H9 (cell line): Measurements from ENCODE around the gene KAZN. TPM values are rescaled to one million over a fixed set of nuclear protein-coding genes. Genes with fewer than 3 reads are reported as not detected.

Experiments
- DNase-seq: peaks from one replicate; pipeline ENCODE4 v3.0.0-alpha.2; 2017
- H2AFZ ChIP-seq: one replicate; pipeline ENCODE4 v1.6.1; 2013; ENCODE audit warnings: mild to moderate bottlenecking, low read length, control low read depth, moderate library complexity
- H2AK5ac ChIP-seq: 2 replicates; pipeline ENCODE4 v1.6.1; 2013; ENCODE audit warnings: low read length, control low read depth, mixed read lengths; ENCODE audit not compliant: insufficient read length
- H2BK120ac ChIP-seq: one replicate; pipeline ENCODE4 v1.6.1; 2013; ENCODE audit warnings: low read depth, mild to moderate bottlenecking, low read length, control low read depth, inconsistent platforms; ENCODE audit not compliant: poor library complexity, severe bottlenecking
- H2BK12ac ChIP-seq: 2 replicates; pipeline ENCODE4 v1.6.1; 2013; ENCODE audit warnings: low read length, control low read depth, mixed read lengths, low read depth; ENCODE audit not compliant: insufficient read length
- H2BK15ac ChIP-seq: 2 replicates; pipeline ENCODE4 v1.6.1; 2013; ENCODE audit warnings: low read depth, low read length, control low read depth
- H2BK20ac ChIP-seq: one replicate; pipeline ENCODE4 v1.6.1; 2013; ENCODE audit warnings: low read depth, mild to moderate bottlenecking, low read length, control low read depth, inconsistent platforms; ENCODE audit not compliant: poor library complexity, severe bottlenecking
- H2BK5ac ChIP-seq: 2 replicates; pipeline ENCODE4 v1.6.1; 2013; ENCODE audit warnings: low read length, control low read depth, mixed read lengths; ENCODE audit not compliant: insufficient read length
- H3K14ac ChIP-seq: 2 replicates; pipeline ENCODE4 v1.6.1; 2013; ENCODE audit warnings: low read length, control low read depth; ENCODE audit not compliant: insufficient read depth
- H3K18ac ChIP-seq: 2 replicates; pipeline ENCODE4 v1.6.1; 2013; ENCODE audit warnings: low read depth, mild to moderate bottlenecking, mixed read lengths, low read length, control low read depth; ENCODE audit not compliant: insufficient read length
- H3K23ac ChIP-seq: 2 replicates; pipeline ENCODE4 v1.6.1; 2013; ENCODE audit warnings: low read length, control low read depth, mixed read lengths, low read depth; ENCODE audit not compliant: insufficient read length
- H3K23me2 ChIP-seq: 2 replicates; pipeline ENCODE4 v1.6.1; 2013; ENCODE audit warnings: low read depth, mild to moderate bottlenecking, mixed read lengths, low read length, control low read depth; ENCODE audit not compliant: insufficient read length, poor library complexity, severe bottlenecking
- H3K27ac ChIP-seq: 2 replicates; pipeline ENCODE4 v1.5.1; 2013; ENCODE audit warnings: low read length, control low read depth, mixed read lengths, low read depth; ENCODE audit not compliant: insufficient read length
- H3K27me3 ChIP-seq: 2 replicates; pipeline ENCODE4 v1.6.1; 2013; ENCODE audit warnings: low read length, control low read depth, inconsistent platforms; ENCODE audit not compliant: insufficient read depth
- H3K4ac ChIP-seq: 2 replicates; pipeline ENCODE4 v1.6.1; 2013; ENCODE audit warnings: low read depth, mild to moderate bottlenecking, control low read depth, inconsistent platforms, low read length, moderate library complexity
- H3K4me1 ChIP-seq: 2 replicates; pipeline ENCODE4 v1.6.1; 2013; ENCODE audit warnings: low read length, control low read depth, inconsistent platforms; ENCODE audit not compliant: insufficient read depth
- H3K4me2 ChIP-seq: 2 replicates; pipeline ENCODE4 v1.6.1; 2013; ENCODE audit warnings: low read length, control low read depth, mixed read lengths; ENCODE audit not compliant: insufficient read length, insufficient read depth
- H3K56ac ChIP-seq: 2 replicates; pipeline ENCODE4 v1.6.1; 2013; ENCODE audit warnings: low read depth, mild to moderate bottlenecking, mixed read lengths, low read length, control low read depth; ENCODE audit not compliant: insufficient read length
- H3K79me1 ChIP-seq: 2 replicates; pipeline ENCODE4 v1.6.1; 2013; ENCODE audit warnings: low read depth, mild to moderate bottlenecking, moderate library complexity, low read length, control low read depth, inconsistent platforms; ENCODE audit not compliant: insufficient read depth, poor library complexity, severe bottlenecking
- H3K79me2 ChIP-seq: 2 replicates; pipeline ENCODE4 v1.6.1; 2013; ENCODE audit warnings: low read length, control low read depth, inconsistent platforms; ENCODE audit not compliant: insufficient read depth
- H3K9ac ChIP-seq: 2 replicates; pipeline ENCODE4 v1.6.1; 2013; ENCODE audit warnings: low read length, control low read depth, mixed read lengths; ENCODE audit not compliant: insufficient read length; ENCODE audit errors: extremely low read depth
- H3K9me3 ChIP-seq: one replicate; pipeline ENCODE4 v1.6.1; 2013; ENCODE audit warnings: low read depth, low read length, inconsistent platforms; ENCODE audit not compliant: control insufficient read depth
- H3T11ph ChIP-seq: one replicate; pipeline ENCODE4 v1.6.1; 2013; ENCODE audit warnings: mild to moderate bottlenecking, low read length, control low read depth, inconsistent platforms
- H4K20me1 ChIP-seq: one replicate; pipeline ENCODE4 v1.6.1; 2013; ENCODE audit not compliant: control insufficient read depth, insufficient read length, insufficient read depth
- H4K5ac ChIP-seq: 2 replicates; pipeline ENCODE4 v1.6.1; 2013; ENCODE audit warnings: low read depth, mild to moderate bottlenecking, mixed read lengths, low read length, control low read depth; ENCODE audit not compliant: insufficient read length
- H4K8ac ChIP-seq: replicated peaks from 2 replicates; pipeline ENCODE4 v1.6.1; 2013; ENCODE audit warnings: low read length, control low read depth, mixed read lengths, low read depth; ENCODE audit not compliant: insufficient read length
- H4K91ac ChIP-seq: 2 replicates; pipeline ENCODE4 v1.6.1; 2013; ENCODE audit warnings: low read depth, mild to moderate bottlenecking, moderate library complexity, mixed read lengths, low read length, control low read depth; ENCODE audit not compliant: insufficient read length
- H3K27ac Mint-ChIP-seq, 3 experiments: 2 replicates in 2 of 3; 3 replicates in 1 of 3; pipeline ENCODE4 v1.8.0; 2020 to 2021; ENCODE audit warnings: mixed read lengths in 3 of 3, mild to moderate bottlenecking in 1 of 3, moderate library complexity in 1 of 3
- H3K27me3 Mint-ChIP-seq: 2 replicates; pipeline ENCODE4 v1.8.0; 2021; ENCODE audit warnings: low read depth, mild to moderate bottlenecking, moderate library complexity, mixed read lengths
- H3K36me3 Mint-ChIP-seq, 3 experiments: 2 replicates in 2 of 3; 3 replicates in 1 of 3; pipeline ENCODE4 v1.8.0; 2020 to 2021; ENCODE audit warnings: low read depth in 3 of 3, mixed read lengths in 3 of 3; ENCODE audit not compliant: insufficient read depth in 1 of 3
- H3K4me1 Mint-ChIP-seq, 2 experiments: 2 replicates each; pipeline ENCODE4 v1.8.0; 2020; ENCODE audit warnings: mixed read lengths in 2 of 2
- H3K4me3 Mint-ChIP-seq, 2 experiments: 2 replicates in 1 of 2; 3 replicates in 1 of 2; pipeline ENCODE4 v1.8.0; 2020 to 2021; ENCODE audit warnings: mild to moderate bottlenecking in 2 of 2, mixed read lengths in 2 of 2, moderate library complexity in 1 of 2
- H3K9me3 Mint-ChIP-seq, 2 experiments: 2 replicates in 1 of 2; 3 replicates in 1 of 2; pipeline ENCODE4 v1.8.0; 2020; ENCODE audit warnings: mild to moderate bottlenecking in 2 of 2, mixed read lengths in 2 of 2, moderate library complexity in 1 of 2
- CTCF ChIP-seq: fragments of 200-600 bp; sonication (generic); conservative IDR thresholded peaks from 3 replicates; pipeline ENCODE4 v1.8.0; 2021; ENCODE audit warnings: antibody characterized with exemption, mild to moderate bottlenecking
- WGBS: extraction: QIAGEN DNeasy Blood & Tissue Kit; methylation state at CpG from one replicate; pipeline ENCODE4 v1.1.7; 2013; ENCODE audit warnings: missing lambda C conversion rate, low lambda C conversion rate, mixed read lengths; ENCODE audit not compliant: insufficient read length; ENCODE audit errors: extremely low coverage; 5-methylcytosine and 5-hydroxymethylcytosine counted together
- total RNA-seq: library from RNA; stranded (reverse); gene quantifications from 2 replicates; pipeline ENCODE4 v1.2.1, GENCODE V29; 2021

The KAZN gene
- total RNA-seq, 1 experiment from 2014 or later = 7.6 TPM

DNA sequence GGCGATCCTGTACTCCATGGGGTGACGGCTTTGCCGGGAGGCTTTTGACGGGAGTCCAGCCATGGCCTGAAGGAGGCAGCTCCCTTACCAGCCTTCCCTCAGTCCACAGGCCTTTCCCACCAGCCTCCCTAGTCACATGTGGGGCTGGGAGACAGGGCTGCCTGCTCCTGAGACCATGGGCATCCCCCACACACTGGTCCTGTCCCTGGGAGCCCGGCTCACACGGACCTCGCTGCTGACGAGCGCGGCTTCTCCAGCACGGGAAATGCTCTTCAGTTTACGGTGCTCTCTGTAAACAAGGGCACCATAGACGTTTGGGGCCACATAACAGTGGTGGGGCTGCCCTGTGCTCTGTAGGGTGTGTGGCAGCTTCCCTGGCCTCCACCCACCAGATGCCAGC lies 450.6 kb downstream of the KAZN start:
- H3K27me3 Mint-ChIP-seq = peaks cover 9% of the 10 kb centered on the region
- Histone ChIP-seq H3T11ph (no peak overlapping the region), H3K4me1 (no peaks in the 10 kb centered on the region; the same call in 1 of the 2 replicates), H2BK20ac (no peak overlapping the region), H2AFZ (no peak overlapping the region), H3K4ac (no peak overlapping the region), H3K18ac (no peak overlapping the region), H3K4me2 (no peak overlapping the region), H3K14ac (no peak overlapping the region), H3K9me3 (no peaks in the 10 kb centered on the region), H3K23me2 (no peaks in the 10 kb centered on the region), H4K20me1 (no peaks in the 10 kb centered on the region), H3K9ac (no peak overlapping the region), H2AK5ac (no peak overlapping the region), H2BK12ac (no peak overlapping the region), H4K5ac (no peak overlapping the region), H2BK5ac (no peak overlapping the region), H3K79me1 (no peaks in the 10 kb centered on the region), H4K8ac (no peak overlapping the region), H2BK120ac (no peak overlapping the region), H2BK15ac (no peak overlapping the region), H4K91ac (no peak overlapping the region), H3K23ac (no peak overlapping the region), H3K79me2 (no peaks in the 10 kb centered on the region), H3K56ac (no peak overlapping the region), H3K27ac (no peak overlapping the region), H3K27me3 (no peaks in the 10 kb centered on the region)
- TF ChIP-seq CTCF = no peak
- no peak overlapping the region for H3K27ac Mint-ChIP-seq
- H3K36me3 Mint-ChIP-seq = peaks cover 0 to 1% (median 0%) of the 10 kb centered on the region in 3 experiments; a peak in 1 of 7 replicates
- WGBS = no CpG with 5 or more reads among the region's 13 CpGs
- no peaks in the 10 kb centered on the region for H3K9me3 Mint-ChIP-seq
- peaks cover 21 to 23% of the 10 kb centered on the region in 2 experiments for H3K4me1 Mint-ChIP-seq
- no peak overlapping the region for H3K4me3 Mint-ChIP-seq
- no peak for DNase-seq
